ENCODE data around the gene YIF1A.

The YIF1A gene

DNA sequence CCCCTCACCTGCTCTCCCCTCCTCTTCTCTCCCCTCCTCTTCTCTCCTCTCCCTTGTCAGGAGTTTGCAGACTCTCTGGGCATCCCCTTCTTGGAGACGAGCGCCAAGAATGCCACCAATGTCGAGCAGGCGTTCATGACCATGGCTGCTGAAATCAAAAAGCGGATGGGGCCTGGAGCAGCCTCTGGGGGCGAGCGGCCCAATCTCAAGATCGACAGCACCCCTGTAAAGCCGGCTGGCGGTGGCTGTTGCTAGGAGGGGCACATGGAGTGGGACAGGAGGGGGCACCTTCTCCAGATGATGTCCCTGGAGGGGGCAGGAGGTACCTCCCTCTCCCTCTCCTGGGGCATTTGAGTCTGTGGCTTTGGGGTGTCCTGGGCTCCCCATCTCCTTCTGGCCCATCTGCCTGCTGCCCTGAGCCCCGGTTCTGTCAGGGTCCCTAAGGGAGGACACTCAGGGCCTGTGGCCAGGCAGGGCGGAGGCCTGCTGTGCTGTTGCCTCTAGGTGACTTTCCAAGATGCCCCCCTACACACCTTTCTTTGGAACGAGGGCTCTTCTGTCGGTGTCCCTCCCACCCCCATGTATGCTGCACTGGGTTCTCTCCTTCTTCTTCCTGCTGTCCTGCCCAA lies 12.8 kb downstream of the YIF1A start:
- TF ChIP-seq, protein P1, sequence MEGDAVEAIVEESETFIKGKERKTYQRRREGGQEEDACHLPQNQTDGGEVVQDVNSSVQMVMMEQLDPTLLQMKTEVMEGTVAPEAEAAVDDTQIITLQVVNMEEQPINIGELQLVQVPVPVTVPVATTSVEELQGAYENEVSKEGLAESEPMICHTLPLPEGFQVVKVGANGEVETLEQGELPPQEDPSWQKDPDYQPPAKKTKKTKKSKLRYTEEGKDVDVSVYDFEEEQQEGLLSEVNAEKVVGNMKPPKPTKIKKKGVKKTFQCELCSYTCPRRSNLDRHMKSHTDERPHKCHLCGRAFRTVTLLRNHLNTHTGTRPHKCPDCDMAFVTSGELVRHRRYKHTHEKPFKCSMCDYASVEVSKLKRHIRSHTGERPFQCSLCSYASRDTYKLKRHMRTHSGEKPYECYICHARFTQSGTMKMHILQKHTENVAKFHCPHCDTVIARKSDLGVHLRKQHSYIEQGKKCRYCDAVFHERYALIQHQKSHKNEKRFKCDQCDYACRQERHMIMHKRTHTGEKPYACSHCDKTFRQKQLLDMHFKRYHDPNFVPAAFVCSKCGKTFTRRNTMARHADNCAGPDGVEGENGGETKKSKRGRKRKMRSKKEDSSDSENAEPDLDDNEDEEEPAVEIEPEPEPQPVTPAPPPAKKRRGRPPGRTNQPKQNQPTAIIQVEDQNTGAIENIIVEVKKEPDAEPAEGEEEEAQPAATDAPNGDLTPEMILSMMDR (IDR thresholded peaks at IDR 0.05; ENCODE audit: low read depth, low read length), result no peak
- TF ChIP-seq POLR2A (IDR thresholded peaks at IDR 0.05; ENCODE audit: extremely low read depth, insufficient read length) (no peak), MYC (IDR thresholded peaks at IDR 0.05; ENCODE audit: low read depth, low read length) (no peak)
- TF ChIP-seq, protein P2, sequence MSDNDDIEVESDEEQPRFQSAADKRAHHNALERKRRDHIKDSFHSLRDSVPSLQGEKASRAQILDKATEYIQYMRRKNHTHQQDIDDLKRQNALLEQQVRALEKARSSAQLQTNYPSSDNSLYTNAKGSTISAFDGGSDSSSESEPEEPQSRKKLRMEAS (IDR thresholded peaks at IDR 0.05; ENCODE audit: low read depth, low read length), result no peak
- no peak for DNase-seq (ENCODE audit: low read depth)

GRCh38 chr11:66275396-66275795 lies 13.5 kb downstream of the YIF1A start:
- no peak for DNase-seq (ENCODE audit: low read depth)
- TF ChIP-seq, protein P2 (IDR thresholded peaks at IDR 0.05; ENCODE audit: low read depth, low read length), result no peak
- TF ChIP-seq MYC (IDR thresholded peaks at IDR 0.05; ENCODE audit: low read depth, low read length), result no peak
- no peak for TF ChIP-seq POLR2A (IDR thresholded peaks at IDR 0.05; ENCODE audit: extremely low read depth, insufficient read length)
- TF ChIP-seq, protein P1 (IDR thresholded peaks at IDR 0.05; ENCODE audit: low read depth, low read length), result no peak
- no peak overlapping the region for H3K4me3 ChIP-seq (ENCODE audit: low read depth, low read length)

More for the DNA sequence above, 12.8 kb downstream of the YIF1A start:
- no peak overlapping the region for H3K4me3 ChIP-seq (ENCODE audit: low read depth, low read length)

GRCh38 chr11:66274219-66274618 lies 14.7 kb downstream of the YIF1A start:
- H3K4me3 ChIP-seq (ENCODE audit: low read depth, low read length), result no peak overlapping the region
- TF ChIP-seq MYC (IDR thresholded peaks at IDR 0.05; ENCODE audit: low read depth, low read length), result no peak
- TF ChIP-seq POLR2A (IDR thresholded peaks at IDR 0.05; ENCODE audit: extremely low read depth, insufficient read length), result no peak
- TF ChIP-seq, protein P1 (IDR thresholded peaks at IDR 0.05; ENCODE audit: low read depth, low read length), result no peak
- TF ChIP-seq, protein P2 (IDR thresholded peaks at IDR 0.05; ENCODE audit: low read depth, low read length), result no peak
- no peak for DNase-seq (ENCODE audit: low read depth)

DNA sequence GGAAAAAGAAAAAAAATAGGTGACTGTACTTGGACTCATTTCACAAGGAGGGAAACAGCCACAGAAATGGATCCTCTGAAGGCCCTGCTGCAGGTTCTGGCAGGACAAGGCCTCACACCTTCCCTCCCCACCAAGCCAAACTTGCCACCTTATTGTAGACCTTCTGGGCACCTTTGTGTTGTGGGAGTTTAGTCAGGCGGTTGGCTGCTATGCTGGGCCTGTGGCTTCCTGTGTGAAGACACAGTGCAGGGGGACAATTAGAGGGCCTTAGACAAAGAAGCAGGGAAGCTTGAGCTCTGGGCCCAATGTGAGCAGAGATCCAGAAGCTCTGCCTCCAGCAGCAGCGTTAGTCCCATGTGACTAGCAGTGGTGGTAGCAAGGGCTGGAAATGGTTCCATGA lies 16.3 kb downstream of the YIF1A start:
- no peak for DNase-seq (ENCODE audit: low read depth)
- TF ChIP-seq POLR2A (IDR thresholded peaks at IDR 0.05; ENCODE audit: extremely low read depth, insufficient read length) (no peak), MYC (IDR thresholded peaks at IDR 0.05; ENCODE audit: low read depth, low read length) (no peak)
- TF ChIP-seq, protein P1 (IDR thresholded peaks at IDR 0.05; ENCODE audit: low read depth, low read length), result no peak
- TF ChIP-seq, protein P2 (IDR thresholded peaks at IDR 0.05; ENCODE audit: low read depth, low read length), result no peak
- H3K4me3 ChIP-seq (ENCODE audit: low read depth, low read length), result no peak overlapping the region

- TF ChIP-seq, protein P1 (IDR thresholded peaks at IDR 0.05; ENCODE audit: low read depth, low read length), result no peak
- TF ChIP-seq MYC (IDR thresholded peaks at IDR 0.05; ENCODE audit: low read depth, low read length), result no peak
- TF ChIP-seq, protein P2 (IDR thresholded peaks at IDR 0.05; ENCODE audit: low read depth, low read length), result no peak
- TF ChIP-seq POLR2A (IDR thresholded peaks at IDR 0.05; ENCODE audit: extremely low read depth, insufficient read length), result no peak
- DNase-seq (ENCODE audit: low read depth), result no peak
- H3K4me3 ChIP-seq (ENCODE audit: low read depth, low read length), result no peak overlapping the region
Observed at GRCh38 chr11:66271816-66272215, 17.1 kb downstream of the YIF1A start.
